Activated CD8-positive, alpha-beta memory T cell treated with anti-CD3 and anti-CD28 coated beads for 48 hours (primary cell): ENCODE data around the gene CLDN19.
"Not testable (repeated sequence)": the region's sequence is repeated elsewhere in the genome, so short reads cannot be mapped to it uniquely, and the experiment has no call there.

Experiments
- DNase-seq, 3 experiments: peaks; one replicate each; pipeline ENCODE4 v3.0.0-alpha.2; 2020; ENCODE audit warnings: low read depth in 2 of 3, low spot score in 2 of 3

Gene CLDN19

GRCh38 chr1:42713293-42713692 is 26.7 kb downstream of the CLDN19 start:
- no peak for DNase-seq

GRCh38 chr1:42712808-42713207 is 27.2 kb downstream of the CLDN19 start:
- not testable (repeated sequence) for DNase-seq

GRCh38 chr1:42703888-42704464 is 36.1 kb downstream of the CLDN19 start:
- no peak for DNase-seq

- DNase-seq: no peak
Observed at GRCh38 chr1:42700006-42700405, 40.0 kb downstream of the CLDN19 start.

- no peak for DNase-seq
Observed at GRCh38 chr1:42698081-42698813, 41.8 kb downstream of the CLDN19 start.

- no peak for DNase-seq
Observed at GRCh38 chr1:42692911-42693310, 47.1 kb downstream of the CLDN19 start.

- DNase-seq: no peak
Observed at GRCh38 chr1:42692461-42692860, 47.6 kb downstream of the CLDN19 start.

GRCh38 chr1:42691157-42691498 is 48.9 kb downstream of the CLDN19 start:
- DNase-seq: no peak

GRCh38 chr1:42690477-42691156 is 49.4 kb downstream of the CLDN19 start:
- no peak for DNase-seq

GRCh38 chr1:42689912-42690311 is 50.1 kb downstream of the CLDN19 start:
- DNase-seq: no peak

GRCh38 chr1:42686418-42686817 is 53.6 kb downstream of the CLDN19 start:
- DNase-seq: no peak

- no peak for DNase-seq
Observed at GRCh38 chr1:42684139-42684538, 55.9 kb downstream of the CLDN19 start.
